Stimulated activated CD8-positive, alpha-beta memory T cell treated with anti-CD3 and anti-CD28 coated beads, Interleukin-15, amount 100 ng/mL, for 24 hours (primary cell): ENCODE data around the gene DPY19L2.
"Not testable (repeated sequence)": the region's sequence is repeated elsewhere in the genome, so short reads cannot be mapped to it uniquely, and the experiment has no call there.

Experiments used
- DNase-seq: peaks from one replicate; pipeline ENCODE4 v3.0.0-alpha.2; 2020; ENCODE audit warnings: low read depth

DPY19L2 gene

DNA sequence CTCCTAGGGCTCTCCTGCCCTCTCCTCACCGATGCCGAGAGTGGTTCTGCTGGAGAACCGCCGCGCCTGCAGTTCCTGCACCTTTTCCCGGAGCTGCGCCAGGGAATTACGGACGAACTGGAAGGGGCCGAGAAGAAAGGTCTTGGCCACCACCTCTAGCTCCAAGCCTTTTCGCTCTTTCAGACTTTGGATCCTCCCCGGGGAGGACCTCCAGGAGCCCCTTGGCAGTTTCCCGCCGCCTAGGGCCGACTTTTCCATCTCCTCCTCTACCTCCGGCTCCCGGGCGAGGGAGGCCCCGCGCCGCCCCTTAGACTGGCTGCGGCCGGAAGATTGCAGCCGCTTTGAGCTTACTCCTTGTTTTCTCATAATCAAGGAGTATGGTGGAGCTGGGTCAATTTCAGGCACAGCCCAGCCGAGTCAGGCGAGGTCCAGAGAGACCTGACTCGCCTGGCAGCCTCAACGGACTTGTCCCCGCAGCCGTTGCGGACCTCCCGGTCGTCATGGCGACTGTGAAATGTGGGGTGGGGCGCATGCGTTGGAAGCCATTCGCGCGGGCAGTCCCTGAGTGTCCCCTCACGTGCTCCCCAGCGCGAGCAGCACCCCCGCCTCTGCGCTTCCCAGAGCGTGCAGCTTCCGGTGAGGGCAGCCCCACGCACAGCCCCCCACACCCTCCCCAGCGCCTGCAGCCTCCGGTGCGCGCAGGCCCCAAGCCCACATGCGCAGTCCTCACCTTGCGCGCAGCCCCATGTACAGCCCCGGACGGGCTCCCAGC lies at the start of gene DPY19L2:
TSS of gene DPY19L2 (minus strand) at position 466 of the 772 bp plus-strand sequence. CDS start at position 366, 100 bp downstream.
- peak; percentile 42 for DNase-seq

GRCh38 chr12:63716891-63717290 lies 48.6 kb upstream of the DPY19L2 start:
- not testable (repeated sequence) for DNase-seq

DNA sequence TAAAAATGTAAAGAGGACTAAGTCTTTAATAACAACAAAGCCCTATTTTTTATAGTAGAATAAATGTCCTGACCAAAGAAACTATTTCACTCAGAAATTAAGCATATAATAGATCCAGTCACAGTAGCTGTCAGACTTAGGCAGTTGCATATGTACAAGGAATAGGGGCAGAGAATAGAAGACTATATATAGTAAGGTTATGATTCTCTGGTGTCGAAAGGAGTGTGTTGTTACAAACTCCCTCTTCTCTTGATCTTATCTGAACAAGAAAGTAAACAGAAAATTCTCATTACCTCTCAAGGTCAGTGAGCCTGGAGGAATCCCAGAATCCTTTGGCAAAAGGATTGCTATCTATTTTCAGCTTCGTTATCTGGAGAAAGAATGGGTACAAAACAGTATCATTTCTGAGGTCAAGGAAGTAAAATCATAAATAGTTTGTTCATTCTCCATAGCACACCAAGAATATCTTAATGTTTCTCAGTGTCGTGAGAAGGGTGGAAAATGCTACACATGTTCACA lies 46.9 kb upstream of the DPY19L2 start:
- DNase-seq, result not testable (repeated sequence)

GRCh38 chr12:63714409-63714808 lies 46.1 kb upstream of the DPY19L2 start:
- DNase-seq, result not testable (repeated sequence)

- not testable (repeated sequence) for DNase-seq
These were observed 45.4 kb upstream of the DPY19L2 start for GRCh38 chr12:63713681-63714075.

DNA sequence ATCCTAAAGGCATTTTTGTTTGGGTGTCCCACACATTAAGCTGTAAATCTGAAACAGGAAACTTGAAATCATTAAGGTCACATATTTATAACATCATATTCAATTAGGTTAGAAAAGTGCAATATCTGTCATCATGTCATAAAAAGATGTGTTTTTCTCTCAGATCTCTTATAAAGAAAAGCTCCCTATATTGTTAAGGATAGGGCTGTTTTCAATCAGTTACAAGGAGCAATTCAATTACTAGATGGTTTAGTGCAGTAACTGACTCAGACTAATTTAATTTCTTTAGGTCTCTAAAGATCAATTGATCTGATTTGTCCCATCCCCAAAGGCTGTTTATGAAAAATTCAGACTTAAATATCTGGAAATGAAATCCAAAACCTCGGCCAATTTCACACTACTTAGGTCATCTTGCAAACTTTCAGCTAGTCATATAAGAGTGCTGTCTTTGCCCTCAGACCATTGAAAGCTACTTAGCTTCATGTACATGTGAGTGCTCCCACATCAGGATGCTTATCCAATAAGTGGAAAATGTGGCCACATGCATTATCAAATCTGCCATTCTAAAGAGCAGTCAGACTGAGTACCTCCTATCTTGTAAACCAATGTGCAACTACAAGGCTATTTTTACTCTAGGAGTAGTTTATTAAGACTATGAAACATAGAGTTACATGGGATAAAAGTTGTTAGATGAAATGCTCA lies 44.8 kb upstream of the DPY19L2 start:
- DNase-seq, result not testable (repeated sequence)

GRCh38 chr12:63712376-63712974 lies 44.2 kb upstream of the DPY19L2 start:
- not testable (repeated sequence) for DNase-seq

DNA sequence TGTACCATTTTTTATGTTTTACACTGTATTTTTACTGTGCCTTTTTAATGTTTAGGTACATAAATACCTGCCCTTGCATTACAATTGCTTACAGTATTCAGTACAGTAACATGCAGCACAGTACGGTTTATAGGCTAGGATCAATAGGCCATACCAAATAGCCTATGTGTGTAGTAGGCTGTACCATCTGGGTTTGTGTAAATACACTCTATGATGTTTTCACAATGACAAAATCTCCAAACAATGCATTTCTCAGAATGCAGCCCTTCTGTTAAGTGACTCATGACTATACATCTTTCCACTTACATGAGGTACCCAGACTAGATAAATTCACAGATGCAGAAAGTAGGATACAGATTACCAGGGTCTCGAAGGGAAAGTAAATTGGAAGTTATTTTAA lies 43.0 kb upstream of the DPY19L2 start:
- DNase-seq, result not testable (repeated sequence)

- DNase-seq, result no peak
These were observed 38.0 kb upstream of the DPY19L2 start for GRCh38 chr12:63706336-63706735.

GRCh38 chr12:63699678-63700382 lies 31.5 kb upstream of the DPY19L2 start:
- DNase-seq, result not testable (repeated sequence)

- DNase-seq, result not testable (repeated sequence)
These were observed 30.7 kb upstream of the DPY19L2 start for GRCh38 chr12:63699011-63699410.

DNA sequence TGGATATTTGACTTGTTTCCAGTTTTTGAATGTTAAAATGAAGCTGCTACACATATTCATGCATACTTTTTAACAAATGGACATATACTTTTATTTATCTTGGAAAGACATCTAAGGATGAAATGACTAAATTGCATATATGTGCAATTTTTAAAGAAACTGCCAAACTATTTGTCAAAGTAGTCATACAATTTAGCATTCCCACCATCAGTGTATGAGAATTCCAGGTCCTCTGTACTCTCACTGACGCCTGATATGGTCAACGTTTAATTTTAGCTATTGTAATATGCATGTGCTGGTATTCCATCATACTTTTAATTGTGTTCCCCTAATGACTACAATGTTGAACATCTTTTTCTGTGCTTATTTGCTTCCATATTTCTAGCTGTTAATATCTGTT lies 22.5 kb upstream of the DPY19L2 start:
- not testable (repeated sequence) for DNase-seq

GRCh38 chr12:63689141-63689540 lies 20.8 kb upstream of the DPY19L2 start:
- DNase-seq, result not testable (repeated sequence)

- DNase-seq, result not testable (repeated sequence)
These were observed 18.3 kb upstream of the DPY19L2 start for GRCh38 chr12:63686623-63687022.

- not testable (repeated sequence) for DNase-seq
These were observed 17.5 kb upstream of the DPY19L2 start for GRCh38 chr12:63685789-63686188.

- not testable (repeated sequence) for DNase-seq
These were observed 14.3 kb upstream of the DPY19L2 start for GRCh38 chr12:63682617-63683016.

GRCh38 chr12:63680758-63681157 lies 12.5 kb upstream of the DPY19L2 start:
- not testable (repeated sequence) for DNase-seq

- DNase-seq, result not testable (repeated sequence)
These were observed 4.3 kb upstream of the DPY19L2 start for GRCh38 chr12:63672550-63672949.

DNA sequence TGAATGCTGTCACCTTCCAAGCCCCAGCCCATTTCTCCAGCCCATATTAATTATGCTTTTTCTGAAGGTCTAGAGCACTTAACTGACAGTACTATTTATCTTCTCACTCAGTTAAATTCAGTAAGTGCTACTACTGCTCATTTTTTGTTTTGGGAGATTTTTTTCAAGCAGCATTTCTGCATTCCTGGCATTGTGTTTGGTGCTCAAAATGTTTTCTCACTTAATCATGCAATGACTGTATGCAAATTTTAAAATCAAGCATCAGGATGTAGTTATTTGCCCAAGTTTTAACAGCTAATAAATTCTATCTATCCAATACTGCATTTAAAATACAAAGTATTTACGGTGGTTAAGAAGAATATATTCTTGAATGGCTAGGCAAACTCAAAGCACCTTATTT lies 1.6 kb upstream of the DPY19L2 start:
- DNase-seq, result not testable (repeated sequence)

DNA sequence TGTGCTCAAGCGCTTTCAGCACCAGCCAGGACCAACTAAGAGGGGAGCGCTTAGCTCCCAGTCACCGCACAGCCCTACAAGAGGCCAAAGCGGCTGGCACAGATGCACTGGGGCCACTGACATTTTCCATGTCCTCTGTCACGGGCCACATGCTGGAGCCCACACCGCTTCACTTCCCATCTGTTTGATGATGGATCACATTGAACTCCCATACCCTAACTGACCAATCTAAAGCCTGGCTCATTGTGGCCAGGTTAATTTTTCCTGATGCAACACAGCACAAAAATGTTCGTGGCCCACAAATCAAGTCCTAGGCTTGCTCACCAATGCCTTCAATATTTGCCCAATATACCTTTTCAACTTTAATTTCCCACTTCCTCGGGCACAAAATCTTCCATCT lies 1.1 kb upstream of the DPY19L2 start:
- not testable (repeated sequence) for DNase-seq

DNA sequence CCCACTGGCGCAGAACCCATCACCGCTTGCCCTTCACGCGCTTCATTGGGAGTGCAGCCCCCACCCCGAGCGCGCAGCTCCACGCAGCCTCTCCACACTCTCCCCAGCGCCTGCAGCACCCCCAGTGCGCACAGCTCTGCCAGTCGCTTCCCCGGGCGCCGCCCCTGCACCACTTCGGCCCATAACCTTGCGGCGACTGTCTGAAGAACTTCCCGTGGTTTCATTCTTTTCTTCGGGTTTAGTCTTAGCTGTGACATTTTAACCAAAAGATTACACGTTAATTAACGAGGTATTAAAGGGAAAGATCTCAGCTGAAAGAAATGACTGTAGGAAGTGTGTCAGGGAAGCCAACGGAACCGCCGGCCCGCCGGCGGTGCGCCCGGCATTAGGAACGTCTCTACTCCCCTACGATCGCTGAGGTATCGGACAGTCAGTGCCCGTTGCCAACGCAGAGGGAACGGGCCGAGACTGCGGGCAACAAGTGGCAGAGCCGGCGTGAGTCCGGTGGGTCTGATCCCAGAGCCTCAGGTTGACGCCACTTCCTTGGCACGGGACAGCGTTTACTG lies 590 bp upstream of the DPY19L2 start:
- DNase-seq, result not testable (repeated sequence)
